HUES48 (cell line): ENCODE measurements around the gene COL12A1.

ENCODE experiments used
- H3K27ac ChIP-seq: one replicate; pipeline ENCODE4 v1.7.0; 2013; ENCODE audit warnings: low read depth, low read length, inconsistent platforms
- H3K27me3 ChIP-seq: 2 replicates; pipeline ENCODE4 v1.6.1; 2013; ENCODE audit warnings: mild to moderate bottlenecking, low read length; ENCODE audit not compliant: control insufficient read depth, insufficient read depth
- H3K36me3 ChIP-seq: 2 replicates; pipeline ENCODE4 v1.6.1; 2013; ENCODE audit warnings: low read length; ENCODE audit not compliant: control insufficient read depth, insufficient read depth
- H3K4me1 ChIP-seq: 2 replicates; pipeline ENCODE4 v1.6.1; 2013; ENCODE audit warnings: mild to moderate bottlenecking, low read length; ENCODE audit not compliant: control insufficient read depth, insufficient read depth
- H3K4me3 ChIP-seq: 2 replicates; pipeline ENCODE4 v1.5.1; 2013; ENCODE audit warnings: mild to moderate bottlenecking, low read depth, low read length
- H3K9ac ChIP-seq: 2 replicates; pipeline ENCODE4 v1.6.1; 2013; ENCODE audit warnings: mild to moderate bottlenecking, low read depth, low read length, moderate library complexity
- H3K9me3 ChIP-seq: 2 replicates; pipeline ENCODE4 v1.6.1; 2013; ENCODE audit warnings: low read length; ENCODE audit not compliant: control insufficient read depth, insufficient read depth

The COL12A1 gene

DNA sequence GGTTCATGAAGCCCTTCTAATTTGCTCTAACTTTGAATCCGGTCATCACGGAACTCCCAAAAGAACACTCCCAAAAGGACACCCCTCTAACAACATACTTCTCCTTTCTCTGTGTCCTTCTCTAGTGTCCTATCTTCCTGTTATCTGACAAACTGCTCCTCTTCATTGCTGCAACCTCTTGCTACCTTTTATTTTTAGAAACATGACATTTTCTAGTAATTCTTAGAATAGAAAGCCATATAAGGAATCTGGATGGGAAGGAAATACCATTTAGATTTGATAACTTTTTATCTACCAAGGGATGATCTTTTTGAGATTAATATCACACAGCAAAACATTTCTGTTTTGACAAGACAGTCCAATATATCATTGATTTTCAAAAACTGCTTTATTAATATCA, 63.1 kb downstream of the COL12A1 start:
- Histone ChIP-seq H3K27ac (no peak overlapping the region), H3K9ac (no peak overlapping the region), H3K4me1 (no peaks in the 10 kb centered on the region), H3K36me3 (no peaks in the 10 kb centered on the region), H3K4me3 (no peak overlapping the region), H3K27me3 (no peaks in the 10 kb centered on the region), H3K9me3 (no peaks in the 10 kb centered on the region)

GRCh38 chr6:75135876-75136275, 70.0 kb downstream of the COL12A1 start:
- H3K9me3 ChIP-seq = no peaks in the 10 kb centered on the region
- no peak overlapping the region for H3K27ac ChIP-seq
- no peak overlapping the region for H3K9ac ChIP-seq
- H3K36me3 ChIP-seq = no peaks in the 10 kb centered on the region
- H3K4me3 ChIP-seq = no peak overlapping the region
- no peaks in the 10 kb centered on the region for H3K27me3 ChIP-seq
- H3K4me1 ChIP-seq = no peaks in the 10 kb centered on the region

- H3K27ac ChIP-seq = no peak overlapping the region
- H3K9ac ChIP-seq = no peak overlapping the region
- H3K36me3 ChIP-seq = no peaks in the 10 kb centered on the region
- H3K4me3 ChIP-seq = no peak overlapping the region
- H3K9me3 ChIP-seq = no peaks in the 10 kb centered on the region
- H3K4me1 ChIP-seq = no peaks in the 10 kb centered on the region
- no peaks in the 10 kb centered on the region for H3K27me3 ChIP-seq
These were observed 70.4 kb downstream of the COL12A1 start for GRCh38 chr6:75135450-75135849.

GRCh38 chr6:75130784-75131183, 75.1 kb downstream of the COL12A1 start:
- Histone ChIP-seq H3K9me3 (no peaks in the 10 kb centered on the region), H3K4me1 (no peaks in the 10 kb centered on the region), H3K9ac (no peak overlapping the region), H3K36me3 (no peaks in the 10 kb centered on the region), H3K27ac (no peak overlapping the region), H3K27me3 (no peaks in the 10 kb centered on the region), H3K4me3 (no peak overlapping the region)

GRCh38 chr6:75128878-75129570, 76.8 kb downstream of the COL12A1 start:
- no peak overlapping the region for H3K9ac ChIP-seq
- H3K4me3 ChIP-seq = no peak overlapping the region
- no peaks in the 10 kb centered on the region for H3K4me1 ChIP-seq
- no peaks in the 10 kb centered on the region for H3K9me3 ChIP-seq
- H3K36me3 ChIP-seq = no peaks in the 10 kb centered on the region
- H3K27me3 ChIP-seq = no peaks in the 10 kb centered on the region
- no peak overlapping the region for H3K27ac ChIP-seq

DNA sequence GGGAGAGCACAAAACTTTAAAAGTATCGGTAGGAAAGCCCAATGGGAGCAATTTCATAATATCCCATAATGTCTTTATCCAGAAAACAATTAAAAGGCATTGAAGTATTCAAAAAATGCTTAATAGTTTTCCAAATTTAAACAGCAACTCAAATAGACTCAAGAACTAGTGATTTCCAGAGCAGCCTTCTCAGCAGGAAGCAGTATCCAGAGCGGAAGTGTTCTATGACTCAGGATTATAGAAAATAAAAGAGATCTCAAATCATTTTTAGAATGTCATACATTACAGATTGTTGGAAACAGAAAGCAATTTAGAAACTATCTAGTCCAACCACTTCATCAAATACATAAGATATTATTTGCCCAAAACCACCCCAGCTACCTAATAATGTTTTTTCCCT, 79.3 kb downstream of the COL12A1 start:
- H3K4me1 ChIP-seq = no peaks in the 10 kb centered on the region
- no peaks in the 10 kb centered on the region for H3K27me3 ChIP-seq
- H3K36me3 ChIP-seq = no peaks in the 10 kb centered on the region
- no peak overlapping the region for H3K27ac ChIP-seq
- H3K9ac ChIP-seq = no peak overlapping the region
- no peaks in the 10 kb centered on the region for H3K9me3 ChIP-seq
- H3K4me3 ChIP-seq = no peak overlapping the region

DNA sequence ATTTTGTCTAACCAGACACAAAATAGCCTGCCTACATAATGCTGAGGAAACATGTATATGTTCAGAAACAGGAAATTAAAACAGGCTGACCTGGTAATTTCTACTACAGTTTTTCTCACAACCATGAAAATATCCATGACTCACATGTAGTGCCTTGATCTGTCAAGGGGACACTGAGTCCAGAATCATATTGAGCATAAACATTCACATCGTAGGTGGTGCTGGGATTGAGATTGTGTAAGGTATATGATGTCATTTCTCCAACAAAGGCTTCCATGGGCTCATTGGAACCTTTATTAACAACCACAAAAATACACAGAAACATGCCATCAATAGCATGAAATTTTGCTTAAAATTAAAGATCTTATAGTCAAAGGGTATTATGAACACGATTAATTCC, 80.9 kb downstream of the COL12A1 start:
- Histone ChIP-seq H3K27ac (no peak overlapping the region), H3K36me3 (no peaks in the 10 kb centered on the region)

GRCh38 chr6:75124085-75124484, 81.8 kb downstream of the COL12A1 start:
- Histone ChIP-seq H3K9me3 (no peaks in the 10 kb centered on the region), H3K27me3 (no peaks in the 10 kb centered on the region), H3K36me3 (no peaks in the 10 kb centered on the region), H3K4me1 (no peaks in the 10 kb centered on the region), H3K4me3 (no peak overlapping the region), H3K9ac (no peak overlapping the region), H3K27ac (no peak overlapping the region)

More for the DNA sequence above, 80.9 kb downstream of the COL12A1 start:
- Histone ChIP-seq H3K4me1 (no peaks in the 10 kb centered on the region), H3K4me3 (no peak overlapping the region), H3K27me3 (no peaks in the 10 kb centered on the region), H3K9ac (no peak overlapping the region), H3K9me3 (no peaks in the 10 kb centered on the region)

DNA sequence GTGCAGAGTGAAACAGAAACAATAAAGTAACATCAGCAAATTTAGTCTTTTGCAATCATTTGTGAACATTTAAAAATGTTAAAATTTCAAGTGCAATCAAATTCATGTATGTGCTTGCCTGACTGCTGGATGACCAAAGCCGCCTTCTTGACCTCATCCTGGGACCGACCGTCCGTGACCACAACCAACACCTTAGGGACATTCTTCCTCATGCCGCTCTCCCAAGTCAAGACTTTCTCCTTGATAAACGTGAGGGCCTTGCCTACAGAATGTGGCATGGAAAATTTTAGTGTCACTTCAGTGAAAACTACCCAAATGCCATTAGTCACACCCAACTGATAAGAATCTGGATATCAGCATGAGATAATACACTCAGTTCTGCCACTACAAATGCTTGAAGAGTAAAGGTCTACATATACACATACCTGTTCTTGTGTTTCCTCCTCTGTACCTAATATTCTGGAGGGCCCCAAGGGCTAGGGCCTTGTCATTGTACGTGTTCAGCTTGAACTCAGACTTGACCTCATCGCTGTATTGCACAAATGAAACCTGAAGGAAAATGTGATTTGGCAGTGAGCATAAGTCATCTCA, 86.8 kb downstream of the COL12A1 start:
- H3K27me3 ChIP-seq = no peaks in the 10 kb centered on the region
- H3K9me3 ChIP-seq = no peaks in the 10 kb centered on the region
- no peak overlapping the region for H3K9ac ChIP-seq
- no peaks in the 10 kb centered on the region for H3K36me3 ChIP-seq
- no peak overlapping the region for H3K4me3 ChIP-seq
- H3K27ac ChIP-seq = no peak overlapping the region
- peaks cover 5% of the 10 kb centered on the region; the same call in 1 of the 2 replicates for H3K4me1 ChIP-seq

- Histone ChIP-seq H3K36me3 (no peaks in the 10 kb centered on the region), H3K27ac (no peak overlapping the region), H3K9me3 (no peaks in the 10 kb centered on the region)
These were observed 88.2 kb downstream of the COL12A1 start for GRCh38 chr6:75117701-75118100.

DNA sequence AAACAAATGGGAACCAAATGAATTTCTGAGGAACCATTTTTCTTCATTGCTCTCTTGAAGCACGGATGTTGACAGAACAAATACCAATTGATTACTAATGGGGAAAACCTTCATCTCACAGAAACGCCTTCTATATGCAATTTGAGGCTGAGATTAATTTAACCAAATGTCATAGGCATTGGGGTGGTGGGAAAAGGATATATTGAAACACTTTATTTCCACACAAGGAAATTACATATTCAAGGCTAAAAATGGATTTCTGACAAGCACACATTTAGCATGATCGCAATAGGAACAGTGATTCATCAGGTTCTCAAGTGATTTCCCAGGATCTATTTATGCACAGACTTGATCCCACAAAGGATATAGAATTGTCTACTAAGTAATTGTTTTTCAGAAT, 88.9 kb downstream of the COL12A1 start:
- Histone ChIP-seq H3K9me3 (no peaks in the 10 kb centered on the region), H3K4me1 (peaks cover 5% of the 10 kb centered on the region; the same call in 1 of the 2 replicates), H3K36me3 (no peaks in the 10 kb centered on the region), H3K27ac (no peak overlapping the region), H3K9ac (no peak overlapping the region), H3K4me3 (no peak overlapping the region), H3K27me3 (no peaks in the 10 kb centered on the region)

More at GRCh38 chr6:75117701-75118100, 88.2 kb downstream of the COL12A1 start:
- no peak overlapping the region for H3K9ac ChIP-seq
- no peak overlapping the region for H3K4me3 ChIP-seq
- H3K4me1 ChIP-seq = peaks cover 5% of the 10 kb centered on the region; the same call in 1 of the 2 replicates
- H3K27me3 ChIP-seq = no peaks in the 10 kb centered on the region
